Endothelial cell of umbilical vein (primary cell): ENCODE results near the gene ROBO2.

ENCODE experiments used
- EZH2 ChIP-seq: IDR thresholded peaks from 2 replicates; pipeline ENCODE4 v1.6.1; 2012; ENCODE audit warnings: borderline replicate concordance, low read depth, mild to moderate bottlenecking, moderate library complexity, low read length, inconsistent platforms; ENCODE audit not compliant: severe bottlenecking
- MYC ChIP-seq: IDR thresholded peaks from one replicate; pipeline ENCODE4 v1.6.1; 2011; ENCODE audit warnings: mild to moderate bottlenecking, low read depth, low read length
- POLR2A ChIP-seq: IDR thresholded peaks from 2 replicates; pipeline ENCODE4 v1.6.1; 2012; ENCODE audit warnings: low read depth, mild to moderate bottlenecking, control low read depth, low read length
- POLR2AphosphoS5 ChIP-seq: IDR thresholded peaks from 2 replicates; pipeline ENCODE4 v1.6.1; 2012; ENCODE audit warnings: low read depth, mild to moderate bottlenecking, control low read depth, low read length, moderate library complexity; ENCODE audit not compliant: insufficient read depth
- TF ChIP-seq, protein P1 (sequence below), 2 donors: IDR thresholded peaks; 1 replicate in 1 of 2; 2 replicates in 1 of 2; pipeline ENCODE4 v1.5.1; 2011; ENCODE audit warnings: low read length in 2 of 2, mild to moderate bottlenecking in 2 of 2, moderate library complexity in 2 of 2, control low read depth in 1 of 2, inconsistent platforms in 1 of 2, low read depth in 1 of 2; ENCODE audit not compliant: insufficient read depth in 1 of 2; ENCODE audit errors: extremely low read depth in 1 of 2

DNA sequence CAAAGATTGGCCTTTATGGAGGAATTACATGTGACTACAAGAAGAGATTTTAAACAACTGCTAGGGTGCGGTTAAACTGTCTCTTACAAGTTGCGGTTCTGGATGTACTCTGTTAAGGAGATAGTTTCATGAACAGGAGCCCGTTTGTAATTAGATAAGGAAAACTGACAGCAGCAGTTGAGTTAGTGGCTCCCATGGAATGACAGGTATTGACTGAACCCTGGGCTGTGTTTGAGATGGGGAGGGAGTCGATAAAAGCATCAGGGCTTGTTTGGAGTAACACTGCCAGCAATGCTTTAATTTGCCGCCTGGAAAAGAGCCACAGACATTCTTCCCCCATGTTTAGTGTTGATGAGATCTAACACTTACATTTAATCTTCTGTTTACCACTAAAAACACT lies 139.9 kb downstream of the ROBO2 start:
- TF ChIP-seq, protein P1, sequence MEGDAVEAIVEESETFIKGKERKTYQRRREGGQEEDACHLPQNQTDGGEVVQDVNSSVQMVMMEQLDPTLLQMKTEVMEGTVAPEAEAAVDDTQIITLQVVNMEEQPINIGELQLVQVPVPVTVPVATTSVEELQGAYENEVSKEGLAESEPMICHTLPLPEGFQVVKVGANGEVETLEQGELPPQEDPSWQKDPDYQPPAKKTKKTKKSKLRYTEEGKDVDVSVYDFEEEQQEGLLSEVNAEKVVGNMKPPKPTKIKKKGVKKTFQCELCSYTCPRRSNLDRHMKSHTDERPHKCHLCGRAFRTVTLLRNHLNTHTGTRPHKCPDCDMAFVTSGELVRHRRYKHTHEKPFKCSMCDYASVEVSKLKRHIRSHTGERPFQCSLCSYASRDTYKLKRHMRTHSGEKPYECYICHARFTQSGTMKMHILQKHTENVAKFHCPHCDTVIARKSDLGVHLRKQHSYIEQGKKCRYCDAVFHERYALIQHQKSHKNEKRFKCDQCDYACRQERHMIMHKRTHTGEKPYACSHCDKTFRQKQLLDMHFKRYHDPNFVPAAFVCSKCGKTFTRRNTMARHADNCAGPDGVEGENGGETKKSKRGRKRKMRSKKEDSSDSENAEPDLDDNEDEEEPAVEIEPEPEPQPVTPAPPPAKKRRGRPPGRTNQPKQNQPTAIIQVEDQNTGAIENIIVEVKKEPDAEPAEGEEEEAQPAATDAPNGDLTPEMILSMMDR (IDR thresholded peaks at IDR 0.05; ENCODE audit: extremely low read depth in 1 of 2, insufficient read depth in 1 of 2, low read depth in 1 of 2, low read length in 2 of 2), result no peak
- TF ChIP-seq POLR2A (no peak), EZH2 (no peak), POLR2AphosphoS5 (no peak), MYC (no peak)
